ENCODE measurements around the gene PPP1R14B.

PPP1R14B gene

GRCh38 chr11:64206457-64207255, 40.1 kb downstream of the PPP1R14B start, which contains the start of gene FERMT3:
Gene FERMT3, plus strand, starts transcription at chr11:64206721. Its CDS starts 644 bp downstream, at chr11:64207365.
- no peak for TF ChIP-seq TCF12 (IDR thresholded peaks at IDR 0.05; ENCODE audit: low read depth)
- no peak for TF ChIP-seq TAF1 (IDR thresholded peaks at IDR 0.05; ENCODE audit: low read depth)
- no peak for TF ChIP-seq NFIC (IDR thresholded peaks at IDR 0.05)
- TF ChIP-seq CEBPB (IDR thresholded peaks at IDR 0.05), result no peak
- no peak for TF ChIP-seq RAD21 (IDR thresholded peaks at IDR 0.05; ENCODE audit: low read depth)
- no peak for TF ChIP-seq EGR1 (IDR thresholded peaks at IDR 0.05)
- no peak for TF ChIP-seq FOXM1 (IDR thresholded peaks at IDR 0.05; ENCODE audit: borderline replicate concordance, low read depth)
- no peak for TF ChIP-seq MAX (IDR thresholded peaks at IDR 0.05)
- TF ChIP-seq TEAD4 (IDR thresholded peaks at IDR 0.05), result no peak
- no peak for TF ChIP-seq USF1 (IDR thresholded peaks at IDR 0.05)
- TF ChIP-seq REST (IDR thresholded peaks at IDR 0.05; ENCODE audit: low read depth), result no peak

- TF ChIP-seq TCF12 (IDR thresholded peaks at IDR 0.05; ENCODE audit: low read depth) (no peak; the same call in 1 of the 2 replicates), EP300 (IDR thresholded peaks at IDR 0.05; ENCODE audit: borderline replicate concordance) (no peak), EGR1 (IDR thresholded peaks at IDR 0.05) (no peak), NFIC (IDR thresholded peaks at IDR 0.05) (peak; percentile 96), CREB1 (IDR thresholded peaks at IDR 0.05; ENCODE audit: low read depth) (no peak), REST (IDR thresholded peaks at IDR 0.05; ENCODE audit: low read depth) (no peak), CEBPB (IDR thresholded peaks at IDR 0.05) (no peak), ZBTB7A (IDR thresholded peaks at IDR 0.05; ENCODE audit: low read depth) (no peak), USF1 (IDR thresholded peaks at IDR 0.05) (no peak), RAD21 (IDR thresholded peaks at IDR 0.05; ENCODE audit: low read depth) (peak; percentile 85), TEAD4 (IDR thresholded peaks at IDR 0.05) (0 out of 2 replicates have a peak, but pooled peaks have one; percentile 16), FOXM1 (IDR thresholded peaks at IDR 0.05; ENCODE audit: borderline replicate concordance, low read depth) (no peak), TAF1 (IDR thresholded peaks at IDR 0.05; ENCODE audit: low read depth) (no peak), MAX (IDR thresholded peaks at IDR 0.05) (no peak), YY1 (IDR thresholded peaks at IDR 0.05; ENCODE audit: low read depth) (no peak)
Observed at GRCh38 chr11:64204464-64204989, 42.2 kb downstream of the PPP1R14B start.

- TF ChIP-seq EP300 (IDR thresholded peaks at IDR 0.05; ENCODE audit: borderline replicate concordance), result no peak
- TF ChIP-seq RAD21 (IDR thresholded peaks at IDR 0.05; ENCODE audit: low read depth), result no peak
Observed at GRCh38 chr11:64204080-64204440, 42.7 kb downstream of the PPP1R14B start.

- TF ChIP-seq EGR1 (IDR thresholded peaks at IDR 0.05) (no peak), NFIC (IDR thresholded peaks at IDR 0.05) (no peak), RAD21 (IDR thresholded peaks at IDR 0.05; ENCODE audit: low read depth) (no peak), CEBPB (IDR thresholded peaks at IDR 0.05) (no peak), ZBTB7A (IDR thresholded peaks at IDR 0.05; ENCODE audit: low read depth) (no peak), FOXM1 (IDR thresholded peaks at IDR 0.05; ENCODE audit: borderline replicate concordance, low read depth) (no peak)
Observed at GRCh38 chr11:64203421-64204079, 43.2 kb downstream of the PPP1R14B start.

GRCh38 chr11:64202992-64203391, 43.8 kb downstream of the PPP1R14B start:
- no peak for TF ChIP-seq EGR1 (IDR thresholded peaks at IDR 0.05)
- no peak for TF ChIP-seq CREB1 (IDR thresholded peaks at IDR 0.05; ENCODE audit: low read depth)
- TF ChIP-seq FOXM1 (IDR thresholded peaks at IDR 0.05; ENCODE audit: borderline replicate concordance, low read depth), result no peak
- no peak for TF ChIP-seq ZBTB7A (IDR thresholded peaks at IDR 0.05; ENCODE audit: low read depth)
- TF ChIP-seq USF1 (IDR thresholded peaks at IDR 0.05), result no peak
- TF ChIP-seq NFIC (IDR thresholded peaks at IDR 0.05), result no peak
- TF ChIP-seq EP300 (IDR thresholded peaks at IDR 0.05; ENCODE audit: borderline replicate concordance), result no peak
- no peak for TF ChIP-seq YY1 (IDR thresholded peaks at IDR 0.05; ENCODE audit: low read depth)
- no peak for TF ChIP-seq REST (IDR thresholded peaks at IDR 0.05; ENCODE audit: low read depth)

Data from Ishikawa (cell line).